ENCODE results near the gene DSG1. TPM values are rescaled to one million over a fixed set of nuclear protein-coding genes. Genes with fewer than 3 reads are reported as not detected.

Gene DSG1
- total RNA-seq, 1 donor from 2014 or later, result not detected

DNA sequence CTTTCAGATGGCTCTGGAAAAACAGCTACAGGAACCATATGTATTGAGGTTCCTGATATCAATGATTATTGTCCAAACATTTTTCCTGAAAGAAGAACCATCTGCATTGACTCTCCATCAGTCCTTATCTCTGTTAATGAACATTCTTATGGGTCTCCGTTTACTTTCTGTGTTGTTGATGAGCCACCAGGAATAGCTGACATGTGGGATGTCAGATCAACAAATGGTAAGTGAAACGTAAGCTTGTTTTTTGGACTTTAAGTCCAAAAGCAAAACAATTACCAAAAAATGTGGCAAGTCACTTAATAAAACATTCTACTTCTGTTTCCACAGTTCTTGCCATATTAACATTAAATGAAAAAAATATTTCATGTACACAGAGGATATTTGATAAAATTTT is 85.4 kb downstream of the DSG1 start:
- Mint-ChIP-seq H3K9me3 (no peaks in the 10 kb centered on the region), H3K4me1 (ENCODE audit: low read depth) (no peaks in the 10 kb centered on the region), H3K4me3 (ENCODE audit: low read depth) (no peak overlapping the region), H3K27ac (no peak overlapping the region), H3K27me3 (ENCODE audit: low read depth) (no peaks in the 10 kb centered on the region), H3K36me3 (ENCODE audit: low read depth) (no peaks in the 10 kb centered on the region)
- intact Hi-C loops (cut with micrococcal nuclease), result no loop called here
- DNase-seq (ENCODE audit: low spot score), result no peak

Other genes starting within 250 kb of the DSG1 start
- gene DSC2, start 215.7 kb upstream of the DSG1 start, total RNA-seq, result not detected in 2 replicates
- not detected in 2 replicates for gene DSC1, start 155.3 kb upstream of the DSG1 start, total RNA-seq
- not detected in 2 replicates for gene DSG4, start 58.6 kb downstream of the DSG1 start, total RNA-seq
- gene DSG3, start 129.6 kb downstream of the DSG1 start, total RNA-seq, result not detected in 2 replicates
- gene DSG2, start 180.0 kb downstream of the DSG1 start, total RNA-seq, result 1.4 and 1.7 TPM in 2 replicates

All from activated T-helper 2 cell treated with anti-CD3 and anti-CD28 coated beads, Interferon-gamma antibody, Interleukin-2, Interleukin-4, amounts not matched to agents 10 μg/mL and 5 μg/mL and 100 μg/mL, durations not matched to agents 14 hours and 24 hours and 36 hours (primary cell).